GM23248 (cell line): ENCODE measurements around the gene AKAP12. TPM values are rescaled to one million over a fixed set of nuclear protein-coding genes. Genes with fewer than 3 reads are reported as not detected.

ENCODE experiments used
- DNase-seq: peaks from one replicate; pipeline ENCODE4 v3.0.0-alpha.2; 2015
- H2AFZ ChIP-seq: fragments of 200-600 bp; sonication (generic); 2 replicates; pipeline ENCODE4 v1.6.1; 2016; ENCODE audit warnings: antibody characterized with exemption
- H3F3A ChIP-seq: fragments of 200-600 bp; sonication (generic); 2 replicates; pipeline ENCODE4 v1.6.1; 2016; ENCODE audit warnings: mild to moderate bottlenecking, antibody characterized with exemption, mixed run types; ENCODE audit not compliant: insufficient read depth
- H3K27ac ChIP-seq: fragments of 200-600 bp; sonication (generic); 2 replicates; pipeline ENCODE4 v1.5.1; 2016; ENCODE audit warnings: mild to moderate bottlenecking
- H3K27me3 ChIP-seq: fragments of 200-600 bp; sonication (generic); replicated peaks from 2 replicates; pipeline ENCODE4 v1.6.1; 2016; ENCODE audit warnings: mild to moderate bottlenecking; ENCODE audit not compliant: insufficient read depth
- H3K36me3 ChIP-seq: fragments of 200-600 bp; sonication (generic); 2 replicates; pipeline ENCODE4 v1.6.1; 2016; ENCODE audit warnings: low read depth, mild to moderate bottlenecking
- H3K4me1 ChIP-seq: fragments of 200-600 bp; sonication (generic); 2 replicates; pipeline ENCODE4 v1.6.1; 2016; ENCODE audit warnings: mild to moderate bottlenecking; ENCODE audit not compliant: insufficient read depth
- H3K4me2 ChIP-seq: fragments of 200-600 bp; sonication (generic); one replicate; pipeline ENCODE4 v1.6.1; 2016; ENCODE audit warnings: mild to moderate bottlenecking; ENCODE audit not compliant: unreplicated experiment
- H3K4me3 ChIP-seq: fragments of 200-600 bp; sonication (generic); 2 replicates; pipeline ENCODE4 v1.5.1; 2016; ENCODE audit warnings: mild to moderate bottlenecking
- H3K79me2 ChIP-seq: fragments of 200-600 bp; sonication (generic); 2 replicates; pipeline ENCODE4 v1.6.1; 2016; ENCODE audit warnings: mild to moderate bottlenecking; ENCODE audit not compliant: insufficient read depth
- H3K9ac ChIP-seq: fragments of 200-600 bp; sonication (generic); 2 replicates; pipeline ENCODE4 v1.6.1; 2016; ENCODE audit warnings: mild to moderate bottlenecking
- H3K9me2 ChIP-seq: fragments of 200-600 bp; sonication (generic); 2 replicates; pipeline ENCODE4 v1.6.1; 2016; ENCODE audit warnings: mixed run types, mild to moderate bottlenecking, moderate library complexity; ENCODE audit not compliant: insufficient read depth
- H3K9me3 ChIP-seq: fragments of 200-600 bp; sonication (generic); one replicate; pipeline ENCODE4 v1.6.1; 2017; ENCODE audit warnings: low read depth
- H4K20me1 ChIP-seq: fragments of 200-600 bp; sonication (generic); 2 replicates; pipeline ENCODE4 v1.6.0; 2016; ENCODE audit not compliant: insufficient read depth
- EZH2 ChIP-seq: fragments of 200-600 bp; sonication (generic); IDR thresholded peaks from 2 replicates; pipeline ENCODE4 v1.6.1; 2018; ENCODE audit warnings: antibody characterized with exemption, mild to moderate bottlenecking; ENCODE audit not compliant: insufficient read depth, poor library complexity, severe bottlenecking
- EZH2phosphoT487 ChIP-seq: fragments of 200-600 bp; sonication (generic); IDR thresholded peaks from 2 replicates; pipeline ENCODE4 v1.6.1; 2018; ENCODE audit warnings: antibody characterized with exemption, moderate library complexity, mild to moderate bottlenecking, low read depth; ENCODE audit not compliant: insufficient read depth
- WGBS, 2 experiments: methylation state at CpG; one replicate each; pipeline ENCODE4 v1.1.6; 2015 to 2017; ENCODE audit warnings: low lambda C conversion rate in 2 of 2, low coverage in 1 of 2; ENCODE audit errors: missing lambda C conversion rate in 2 of 2; 5-methylcytosine and 5-hydroxymethylcytosine counted together
- in situ Hi-C: fragments of 300-500 bp; cut with MboI; formaldehyde crosslinking; loops from 2 replicates; pipeline ENCODE4 v1.15.0; 2020
- polyA plus RNA-seq: library from polyadenylated mRNA; unstranded; fragments of >200 nt; fragmentation: Nextera tagmentation; extraction: Ambion mirVana; gene quantifications from 2 replicates; pipeline ENCODE4 v1.2.1, GENCODE V29; 2016
- total RNA-seq: library from RNA; depleted of rRNA; stranded (reverse); fragments of >200 nt; shearing (Covaris generic); gene quantifications from 2 replicates; pipeline ENCODE4 v1.2.3, GENCODE V29; 2014

The AKAP12 gene
- total and polyA plus RNA-seq, 2 experiments from 2014 or later = 15.7 to 24.6 TPM

- peaks cover 8% of the 10 kb centered on the region; the same call in 1 of the 2 replicates for H3F3A ChIP-seq
- H3K79me2 ChIP-seq = no peaks in the 10 kb centered on the region
- peak overlapping the region; percentile 53 for H3K9ac ChIP-seq
- WGBS, 2 experiments = 1% methylated on average over 39 to 60 of the region's 60 CpGs
- no peak for TF ChIP-seq EZH2phosphoT487
- no peak for TF ChIP-seq EZH2
- in situ Hi-C loops = no loop called here
- no peaks in the 10 kb centered on the region for H3K27me3 ChIP-seq
- peak overlapping the region; percentile 93 for H2AFZ ChIP-seq
- no peaks in the 10 kb centered on the region for H4K20me1 ChIP-seq
- no peaks in the 10 kb centered on the region for H3K9me2 ChIP-seq
- H3K9me3 ChIP-seq = no peaks in the 10 kb centered on the region
- DNase-seq = peak; percentile 79
- peak overlapping the region; percentile 80 for H3K4me3 ChIP-seq
- no peaks in the 10 kb centered on the region for H3K4me1 ChIP-seq
- no peak overlapping the region for H3K27ac ChIP-seq
- H3K36me3 ChIP-seq = no peaks in the 10 kb centered on the region
- peak overlapping the region; percentile 94 for H3K4me2 ChIP-seq
Observed at GRCh38 chr6:151240036-151240685, 394 bp downstream of the AKAP12 start.

- H3K36me3 ChIP-seq = no peaks in the 10 kb centered on the region
- no peaks in the 10 kb centered on the region for H3K4me1 ChIP-seq
- peak overlapping the region; percentile 94 for H3K4me2 ChIP-seq
- H3K9me2 ChIP-seq = no peaks in the 10 kb centered on the region
- H3F3A ChIP-seq = peaks cover 8% of the 10 kb centered on the region; the same call in 1 of the 2 replicates
- H3K27me3 ChIP-seq = no peaks in the 10 kb centered on the region
- in situ Hi-C loops = no loop called here
- no peak overlapping the region for H3K27ac ChIP-seq
- H3K9ac ChIP-seq = peak overlapping the region; percentile 53
- H4K20me1 ChIP-seq = no peaks in the 10 kb centered on the region
- 2% methylated on average over 50 to 64 of the region's 68 CpGs for WGBS, 2 experiments
- DNase-seq = peak; percentile 72
- H3K9me3 ChIP-seq = no peaks in the 10 kb centered on the region
- peak overlapping the region; percentile 93 for H2AFZ ChIP-seq
- no peaks in the 10 kb centered on the region for H3K79me2 ChIP-seq
- TF ChIP-seq EZH2 = no peak
- TF ChIP-seq EZH2phosphoT487 = no peak
- peak overlapping the region; percentile 80 for H3K4me3 ChIP-seq
Observed at GRCh38 chr6:151240791-151241642, 1.2 kb downstream of the AKAP12 start.

- H3K79me2 ChIP-seq = no peaks in the 10 kb centered on the region
- 83 to 88% methylated on average over 5 of the region's 5 CpGs for WGBS, 2 experiments
Observed at GRCh38 chr6:151241853-151242252, 2.1 kb downstream of the AKAP12 start.

GRCh38 chr6:151242420-151242861 lies 2.7 kb downstream of the AKAP12 start:
- Histone ChIP-seq H2AFZ (no peak overlapping the region), H3K9me2 (no peaks in the 10 kb centered on the region), H3K36me3 (no peaks in the 10 kb centered on the region), H3F3A (peaks cover 8% of the 10 kb centered on the region; the same call in 1 of the 2 replicates), H3K27ac (no peak overlapping the region), H3K4me3 (no peak overlapping the region), H3K27me3 (no peaks in the 10 kb centered on the region), H3K9ac (no peak overlapping the region), H3K4me1 (no peaks in the 10 kb centered on the region), H4K20me1 (no peaks in the 10 kb centered on the region), H3K9me3 (no peaks in the 10 kb centered on the region), H3K4me2 (no peak overlapping the region), H3K79me2 (no peaks in the 10 kb centered on the region)
- in situ Hi-C loops = no loop called here
- WGBS, 2 experiments = 98 to 99% methylated on average over 7 of the region's 7 CpGs
- TF ChIP-seq EZH2phosphoT487 (no peak), EZH2 (no peak)
- no peak for DNase-seq

More at GRCh38 chr6:151241853-151242252, 2.1 kb downstream of the AKAP12 start:
- Histone ChIP-seq H3K27me3 (no peaks in the 10 kb centered on the region), H3K9ac (no peak overlapping the region), H3K4me1 (no peaks in the 10 kb centered on the region), H3K4me2 (no peak overlapping the region), H3K27ac (no peak overlapping the region), H3K4me3 (peak overlapping the region; percentile 80; the same call in 1 of the 2 replicates), H3K36me3 (no peaks in the 10 kb centered on the region), H3K9me3 (no peaks in the 10 kb centered on the region), H3F3A (peaks cover 8% of the 10 kb centered on the region; the same call in 1 of the 2 replicates), H4K20me1 (no peaks in the 10 kb centered on the region), H2AFZ (no peak overlapping the region), H3K9me2 (no peaks in the 10 kb centered on the region)
- no peak for TF ChIP-seq EZH2
- in situ Hi-C loops = no loop called here
- no peak for DNase-seq
